Measurements from ENCODE around the gene SERPINA3. TPM values are rescaled to one million over a fixed set of nuclear protein-coding genes. Genes with fewer than 3 reads are reported as not detected.

Gene SERPINA3
- total RNA-seq, 4 donors from 2014 or later, result 3.3 to 223 (median 54.8) TPM

GRCh38 chr14:94623856-94624499, 11.8 kb downstream of the SERPINA3 start:
- H3K27me3 ChIP-seq, result peaks cover 0 to 36% (median 0%) of the 10 kb centered on the region in 4 donors
- 56 to 88% methylated on average over 2 to 6 of the region's 7 CpGs for WGBS, 2 donors
- no peak overlapping the region for H3K27ac ChIP-seq
- no peaks in the 10 kb centered on the region for H3K4me1 ChIP-seq
- peaks cover 0 to 6% (median 0%) of the 10 kb centered on the region in 3 donors for H3K36me3 ChIP-seq
- TF ChIP-seq POLR2A (IDR thresholded peaks at IDR 0.05) (no peak), CTCF (IDR thresholded peaks at IDR 0.05) (no peak)
- intact Hi-C loops (cut with DNase I), result no loop called here
- H3K9me3 ChIP-seq, result peaks cover 0 to 6% (median 2%) of the 10 kb centered on the region in 3 donors
- no peak for DNase-seq
- H3K4me3 ChIP-seq, result no peak overlapping the region

- no peaks in the 10 kb centered on the region for H3K9me3 ChIP-seq
- DNase-seq, result no peak
- no peak overlapping the region for H3K27ac ChIP-seq
- H3K4me1 ChIP-seq, result no peaks in the 10 kb centered on the region
- H3K4me3 ChIP-seq, result no peak overlapping the region
- 77 to 83% methylated on average over 7 to 8 of the region's 10 CpGs for WGBS, 2 donors
- H3K36me3 ChIP-seq, result no peaks in the 10 kb centered on the region
- peaks cover 0 to 36% (median 0%) of the 10 kb centered on the region in 4 donors for H3K27me3 ChIP-seq
- intact Hi-C loops (cut with DNase I), result no loop called here
- TF ChIP-seq CTCF (IDR thresholded peaks at IDR 0.05) (no peak), POLR2A (IDR thresholded peaks at IDR 0.05) (no peak)
Observed at GRCh38 chr14:94624537-94625352, 12.6 kb downstream of the SERPINA3 start.

GRCh38 chr14:94625353-94625635, 13.1 kb downstream of the SERPINA3 start:
- Histone ChIP-seq H3K27ac (no peak overlapping the region), H3K27me3 (peaks cover 0 to 36% (median 0%) of the 10 kb centered on the region in 4 donors), H3K4me1 (no peaks in the 10 kb centered on the region), H3K9me3 (no peaks in the 10 kb centered on the region), H3K4me3 (no peak overlapping the region), H3K36me3 (no peaks in the 10 kb centered on the region)
- no peak for DNase-seq
- WGBS, 2 donors, result 55 to 63% methylated on average over 2 of the region's 2 CpGs
- TF ChIP-seq POLR2A (IDR thresholded peaks at IDR 0.05) (no peak), CTCF (IDR thresholded peaks at IDR 0.05) (no peak)
- intact Hi-C loops (cut with DNase I), result no loop called here

GRCh38 chr14:94628578-94628977, 16.4 kb downstream of the SERPINA3 start:
- TF ChIP-seq CTCF (IDR thresholded peaks at IDR 0.05) (no peak), POLR2A (IDR thresholded peaks at IDR 0.05) (no peak)

GRCh38 chr14:94630396-94630795, 18.2 kb downstream of the SERPINA3 start:
- intact Hi-C loops (cut with DNase I), result no loop called here

More at GRCh38 chr14:94628578-94628977, 16.4 kb downstream of the SERPINA3 start:
- Histone ChIP-seq H3K36me3 (no peaks in the 10 kb centered on the region), H3K9me3 (no peaks in the 10 kb centered on the region), H3K27me3 (peaks cover 0 to 50% (median 0%) of the 10 kb centered on the region in 4 donors), H3K27ac (no peak overlapping the region), H3K4me1 (no peaks in the 10 kb centered on the region), H3K4me3 (no peak overlapping the region)
- intact Hi-C loops (cut with DNase I), result no loop called here
- WGBS, 2 donors, result 63 to 86% methylated on average over 3 to 5 of the region's 5 CpGs
- DNase-seq, result no peak

More at GRCh38 chr14:94630396-94630795, 18.2 kb downstream of the SERPINA3 start:
- no peaks in the 10 kb centered on the region for H3K9me3 ChIP-seq
- no peak overlapping the region for H3K4me3 ChIP-seq
- H3K4me1 ChIP-seq, result no peaks in the 10 kb centered on the region
- H3K36me3 ChIP-seq, result no peaks in the 10 kb centered on the region
- TF ChIP-seq POLR2A (IDR thresholded peaks at IDR 0.05) (no peak), CTCF (IDR thresholded peaks at IDR 0.05) (no peak)
- no peak overlapping the region for H3K27ac ChIP-seq
- H3K27me3 ChIP-seq, result peaks cover 0 to 45% (median 0%) of the 10 kb centered on the region in 4 donors
- 88 to 93% methylated on average over 3 to 4 of the region's 4 CpGs for WGBS, 2 donors
- no peak for DNase-seq
